ENCODE measurements around the gene DRD4.
"Not testable (repeated sequence)": the region's sequence is repeated elsewhere in the genome, so short reads cannot be mapped to it uniquely, and the experiment has no call there.

The DRD4 gene

DNA sequence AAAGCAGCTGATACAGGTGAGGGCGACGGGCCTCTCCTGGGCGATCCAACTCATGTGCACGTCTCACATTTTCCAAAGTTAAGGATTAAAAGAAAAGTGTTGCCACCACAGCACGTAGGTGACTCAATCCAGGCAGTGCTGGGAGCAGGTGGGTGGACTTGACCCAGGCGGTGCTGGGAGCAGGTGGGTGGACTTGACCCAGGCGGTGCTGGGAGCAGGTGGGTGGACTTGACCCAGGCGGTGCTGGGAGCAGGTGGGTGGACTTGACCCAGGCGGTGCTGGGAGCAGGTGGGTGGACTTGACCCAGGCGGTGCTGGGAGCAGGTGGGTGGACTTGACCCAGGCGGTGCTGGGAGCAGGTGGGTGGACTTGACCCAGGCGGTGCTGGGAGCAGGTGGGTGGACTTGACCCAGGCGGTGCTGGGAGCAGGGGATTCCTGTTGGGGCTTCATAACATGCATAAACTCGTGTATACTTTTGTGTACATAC lies 10.6 kb downstream of the DRD4 start:
- DNase-seq = not testable (repeated sequence)

DNA sequence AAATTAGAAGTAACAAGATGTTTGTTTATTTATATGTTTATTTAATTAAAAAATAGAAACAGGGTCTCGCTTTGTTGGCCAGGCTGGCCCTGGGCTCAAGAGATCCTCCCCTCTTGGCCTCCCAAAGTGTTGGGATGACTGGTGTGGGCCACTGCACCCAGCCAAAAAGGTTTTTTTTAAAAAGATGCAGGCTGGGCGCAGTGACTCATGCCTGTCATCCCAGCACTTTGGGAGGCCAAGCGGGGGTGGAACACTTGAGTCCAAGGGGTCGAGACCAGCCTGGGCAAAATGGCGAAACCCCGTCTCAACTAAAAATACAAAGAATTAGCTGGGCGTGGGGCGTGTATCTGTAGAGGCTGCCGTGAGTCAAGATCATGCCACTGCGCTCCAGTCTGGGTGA lies 13.4 kb downstream of the DRD4 start:
- DNase-seq = no peak

DNA sequence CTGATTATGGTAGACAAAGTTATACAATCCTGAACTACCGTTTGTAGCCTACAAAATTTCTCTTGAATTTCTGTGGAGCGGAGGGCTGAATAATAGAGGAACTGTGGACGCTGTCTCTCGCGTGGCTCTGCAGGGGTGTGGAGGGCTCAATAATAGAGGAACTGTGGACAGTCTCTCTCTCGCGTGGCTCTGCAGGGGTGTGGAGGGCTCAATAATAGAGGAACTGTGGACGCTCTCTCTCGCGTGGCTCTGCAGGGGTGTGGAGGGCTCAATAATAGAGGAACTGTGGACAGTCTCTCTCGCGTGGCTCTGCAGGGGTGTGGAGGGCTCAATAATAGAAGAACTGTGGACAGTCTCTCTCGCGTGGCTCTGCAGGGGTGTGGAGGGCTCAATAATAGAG lies 16.1 kb downstream of the DRD4 start:
- DNase-seq = not testable (repeated sequence)

DNA sequence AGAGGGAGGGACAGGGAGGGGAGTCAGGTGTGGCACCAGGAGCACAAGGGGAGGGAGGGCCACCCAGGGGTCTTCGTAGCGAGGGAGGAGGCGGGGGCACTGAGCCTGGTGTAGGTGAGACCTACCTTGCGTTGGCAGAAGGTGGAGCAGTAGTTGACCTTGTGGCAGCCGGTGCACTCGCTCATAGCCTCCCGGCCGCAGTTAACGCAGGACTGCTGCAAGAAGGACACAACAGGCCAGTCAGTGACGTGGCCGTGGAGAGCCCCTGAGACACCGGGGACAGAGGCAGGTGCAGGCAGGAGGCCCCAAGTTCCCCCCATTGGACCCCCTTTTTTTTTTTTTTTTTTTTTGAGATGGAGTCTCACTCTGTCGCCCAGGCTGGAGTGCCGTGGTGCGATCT lies 16.8 kb downstream of the DRD4 start:
- no peak for DNase-seq

DNA sequence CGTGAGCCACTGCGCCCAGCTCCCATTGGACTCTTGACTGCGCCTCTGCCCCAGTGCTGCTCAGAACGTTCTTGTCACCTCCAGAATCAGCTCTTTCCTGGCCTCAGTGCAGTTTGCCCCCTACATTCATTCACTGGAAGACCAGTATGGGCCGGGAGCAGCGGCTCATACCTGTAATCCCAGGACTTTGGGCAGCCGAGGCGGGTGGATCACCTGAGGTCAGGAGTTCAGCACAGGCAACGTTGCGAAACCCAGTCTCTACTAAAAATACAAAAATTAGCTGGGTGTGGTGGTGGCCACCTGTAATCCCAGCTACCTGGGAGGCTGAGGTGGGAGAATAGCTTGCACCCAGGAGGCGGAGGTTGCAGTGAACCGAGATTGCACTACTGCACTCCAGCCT lies 17.4 kb downstream of the DRD4 start:
- not testable (repeated sequence) for DNase-seq

DNA sequence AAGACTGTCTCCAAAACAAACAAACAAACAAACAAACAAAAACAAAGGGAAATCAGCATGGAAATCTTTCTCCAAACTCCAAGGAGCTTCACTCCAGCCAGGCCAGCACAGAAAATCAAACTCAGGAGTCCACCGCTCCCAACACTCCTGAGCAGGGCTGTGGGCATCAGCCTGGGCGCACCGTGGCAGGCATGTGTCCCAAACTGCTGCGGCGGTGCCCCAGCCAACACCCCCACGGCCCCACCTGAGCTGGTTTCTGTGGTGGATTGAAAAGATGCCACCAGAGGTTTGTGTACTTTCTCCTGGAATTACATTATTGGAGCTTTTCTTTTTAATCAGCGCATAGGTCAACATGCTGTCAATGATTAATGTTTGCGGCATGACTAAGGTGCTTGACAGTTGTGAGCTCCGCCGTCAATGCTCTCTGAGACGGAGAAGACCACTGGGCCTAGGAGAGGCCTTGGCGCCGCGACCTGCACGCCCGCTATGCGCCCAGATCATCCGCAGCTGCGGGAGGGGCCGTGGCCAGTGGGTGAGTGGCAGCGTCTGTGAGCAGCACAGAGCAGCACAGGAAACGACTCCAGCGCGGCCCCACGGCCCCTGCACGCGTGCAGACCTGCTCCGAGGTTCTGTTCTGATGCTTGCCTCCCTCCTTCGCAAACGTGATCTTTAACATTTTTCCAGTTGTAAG lies 18.1 kb downstream of the DRD4 start:
- DNase-seq = no peak

DNA sequence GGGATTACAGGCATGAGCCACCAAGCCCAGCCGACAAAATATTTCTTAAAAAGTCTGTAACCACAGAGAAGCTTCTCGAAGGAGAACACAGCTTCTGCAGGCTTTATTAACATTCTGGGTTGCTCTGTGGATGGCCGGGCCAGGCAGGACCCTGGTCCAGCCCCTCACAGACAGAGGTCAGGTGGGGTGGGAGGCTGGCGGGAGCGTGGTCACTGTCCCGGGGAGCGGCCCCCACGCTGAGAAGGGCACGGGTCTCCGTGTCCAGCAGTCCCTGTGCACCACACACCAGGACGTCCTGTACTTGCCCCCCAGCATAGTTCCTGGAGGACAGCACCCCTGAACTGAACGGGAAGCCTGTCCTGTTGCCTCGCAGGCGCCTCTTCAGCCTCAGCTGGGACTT lies 19.4 kb downstream of the DRD4 start:
- no peak for DNase-seq

DNA sequence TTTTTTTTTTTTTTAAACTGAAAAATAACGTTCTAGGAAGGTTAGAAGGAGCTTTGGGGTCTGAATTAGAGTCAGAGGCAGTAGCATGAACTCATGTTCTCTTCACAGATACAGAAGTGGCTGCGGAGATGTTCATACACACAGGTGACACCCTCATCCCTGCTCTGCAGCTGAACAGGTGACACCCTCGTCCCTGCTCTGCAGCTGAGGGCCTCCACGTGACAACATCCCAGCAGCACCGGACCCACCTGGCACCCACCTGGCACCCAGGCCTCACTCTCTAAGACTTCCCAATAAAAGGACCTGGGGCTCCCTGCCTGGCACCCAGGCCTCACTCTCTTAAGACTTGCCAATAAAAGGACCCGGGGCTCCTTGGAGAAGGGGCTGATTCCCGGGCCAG lies 19.8 kb downstream of the DRD4 start:
- no peak for DNase-seq

DNA sequence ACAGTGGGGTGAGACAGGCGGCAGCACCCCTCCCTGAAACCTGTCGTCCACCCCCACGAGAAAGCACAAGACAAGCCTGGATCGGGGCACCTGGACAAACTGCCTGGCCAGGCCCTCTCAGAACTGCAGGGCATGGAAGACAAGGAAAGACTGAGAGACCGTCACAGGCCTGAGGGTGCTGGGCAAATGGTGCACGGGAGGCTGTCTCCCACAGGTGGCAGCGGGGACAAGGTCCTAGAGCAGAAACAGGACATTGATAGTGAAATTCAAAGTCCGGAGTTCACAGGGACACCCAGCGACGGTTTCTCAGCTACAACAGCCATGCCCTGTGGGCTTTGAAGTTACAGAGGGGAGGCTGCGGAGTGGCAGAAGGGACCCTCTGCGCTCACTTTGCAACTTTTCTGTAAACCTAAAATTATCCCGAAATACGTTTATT lies 20.6 kb downstream of the DRD4 start:
- no peak for DNase-seq

DNA sequence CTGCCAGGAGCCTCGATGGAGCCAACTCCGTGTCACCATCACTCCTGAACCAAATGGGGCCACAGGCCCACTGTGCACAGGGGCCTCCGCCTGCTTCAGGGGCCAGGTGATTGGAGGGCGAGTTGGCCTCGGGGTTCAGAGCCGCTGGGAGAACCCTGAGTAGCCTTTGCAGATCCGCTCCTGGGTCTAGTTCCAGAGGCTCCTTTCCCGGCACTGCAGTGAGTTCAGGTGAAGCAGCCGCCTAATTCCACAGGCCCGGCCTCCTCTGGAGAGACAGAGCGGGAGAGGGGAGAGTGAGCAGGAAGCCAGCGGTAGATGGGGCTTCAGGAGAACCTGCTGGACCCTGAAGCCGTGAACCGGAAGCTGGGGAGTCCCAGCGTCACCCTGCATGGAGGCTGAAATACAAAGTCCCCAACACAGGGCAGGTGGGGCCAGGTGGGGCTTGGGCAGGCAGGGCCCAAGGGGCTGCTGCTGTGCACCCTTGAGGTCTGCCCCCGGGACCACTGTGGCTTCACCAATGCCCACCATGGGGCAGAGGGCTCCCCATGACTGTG lies 22.5 kb downstream of the DRD4 start:
- DNase-seq = no peak

DNA sequence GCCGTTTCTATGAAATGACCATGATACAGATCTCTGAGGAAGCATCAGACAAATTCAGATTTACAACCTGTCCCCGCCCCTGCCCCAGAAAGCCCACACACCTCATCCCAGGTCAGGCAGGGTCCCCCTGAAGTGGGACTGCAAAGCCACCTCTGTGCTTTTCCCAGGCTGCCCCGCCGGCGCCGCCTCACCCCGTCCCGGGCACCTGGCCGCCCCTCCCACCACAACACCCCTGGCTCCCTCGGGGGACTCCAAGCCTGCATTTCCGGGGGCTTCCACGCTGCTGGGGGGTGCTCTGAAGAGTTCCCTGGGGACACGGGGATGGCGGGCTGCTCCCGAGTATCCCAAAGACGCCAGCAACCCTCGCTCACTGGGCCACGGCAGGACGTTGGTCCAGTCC lies 23.2 kb downstream of the DRD4 start:
- no peak for DNase-seq

DNA sequence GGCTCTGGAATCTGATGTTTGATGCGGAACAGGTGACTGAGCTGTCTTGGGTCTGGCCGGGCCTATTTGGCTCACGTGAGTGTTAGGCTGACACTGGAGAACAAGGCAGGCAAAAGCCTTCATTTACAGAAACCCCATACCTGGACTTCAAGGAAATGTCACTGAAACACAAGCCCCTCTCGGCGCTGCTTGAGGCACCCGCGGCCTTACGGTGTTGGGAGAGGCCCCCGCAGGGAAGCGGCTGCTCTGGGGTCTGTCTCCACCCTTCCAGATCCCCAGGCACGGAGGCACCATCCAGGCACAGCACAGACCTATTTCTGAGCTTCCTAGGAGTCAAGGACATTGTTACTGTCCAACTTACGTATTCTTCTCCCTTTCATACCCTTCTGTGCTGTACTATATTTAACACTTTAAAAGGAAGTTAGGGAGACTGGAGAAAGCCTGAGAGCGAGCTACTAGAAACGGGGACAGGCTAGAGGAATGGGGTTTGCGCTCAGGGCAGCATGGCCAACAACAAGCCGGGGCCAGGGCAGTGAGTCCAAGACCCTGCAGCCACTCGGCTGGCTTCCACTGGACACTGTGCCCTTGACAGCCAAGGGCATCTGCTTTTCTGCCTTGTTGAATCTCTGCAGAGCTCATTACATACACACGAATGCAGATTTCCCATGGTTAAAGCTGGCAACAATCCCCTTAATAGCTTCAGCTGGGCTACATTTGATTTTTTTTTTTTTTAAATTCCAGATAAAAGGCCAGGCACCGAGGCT lies 23.8 kb downstream of the DRD4 start:
- no peak for DNase-seq

DNA sequence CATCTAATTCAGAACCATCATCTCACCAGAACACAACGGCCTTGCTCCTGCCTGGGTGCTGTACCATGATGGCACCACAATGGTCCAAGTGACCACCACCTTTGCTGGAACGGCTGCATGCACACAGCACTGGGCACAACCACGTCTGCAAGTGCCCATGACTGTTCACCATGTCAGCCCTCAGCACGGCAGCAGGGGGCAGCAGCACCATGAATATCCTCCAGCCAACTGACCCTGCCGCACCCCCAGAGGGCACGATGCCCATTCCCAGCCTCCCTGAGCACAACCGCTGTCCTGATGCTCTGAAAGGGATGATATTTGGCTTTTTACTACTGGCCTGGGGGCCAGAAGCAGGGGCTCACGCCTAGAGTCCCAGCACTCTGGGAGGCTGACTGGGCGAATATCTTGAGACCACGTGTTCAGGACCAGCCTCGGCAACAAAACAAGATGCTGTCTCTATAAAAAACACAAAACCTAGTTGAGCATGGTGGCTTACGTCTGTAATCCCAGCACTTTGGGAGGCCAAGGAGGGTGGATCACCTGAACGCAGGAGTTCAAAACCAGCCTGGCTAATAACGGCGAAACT lies 25.7 kb downstream of the DRD4 start:
- DNase-seq = no peak

DNA sequence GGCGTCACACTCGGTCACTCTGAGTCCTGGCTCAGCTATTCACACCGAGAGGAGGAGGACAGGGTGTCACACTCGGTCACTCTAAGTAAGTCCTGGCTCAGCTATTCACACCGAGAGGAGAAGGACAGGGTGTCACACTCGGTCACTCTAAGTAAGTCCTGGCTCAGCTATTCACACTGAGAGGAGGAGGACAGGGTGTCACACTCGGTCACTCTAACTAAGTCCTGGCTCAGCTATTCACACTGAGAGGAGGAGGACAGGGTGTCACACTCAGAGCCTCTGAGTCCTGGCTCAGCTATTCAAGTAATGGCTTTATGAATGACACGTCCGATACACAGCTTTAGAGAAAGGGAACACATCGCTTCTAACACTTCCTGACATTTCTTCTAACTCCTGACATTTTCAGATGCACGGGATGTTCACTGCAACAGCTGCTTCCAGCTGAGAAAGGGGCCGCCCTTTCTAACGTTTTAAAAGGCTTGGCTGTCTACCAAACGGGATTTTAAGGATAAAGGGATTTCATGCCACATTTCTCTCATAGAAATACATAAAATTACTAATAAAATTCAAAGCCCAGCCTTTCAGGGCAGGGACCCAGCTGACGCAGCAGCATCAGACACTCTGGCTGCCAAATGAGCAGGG lies 28.1 kb downstream of the DRD4 start:
- DNase-seq = no peak

DNA sequence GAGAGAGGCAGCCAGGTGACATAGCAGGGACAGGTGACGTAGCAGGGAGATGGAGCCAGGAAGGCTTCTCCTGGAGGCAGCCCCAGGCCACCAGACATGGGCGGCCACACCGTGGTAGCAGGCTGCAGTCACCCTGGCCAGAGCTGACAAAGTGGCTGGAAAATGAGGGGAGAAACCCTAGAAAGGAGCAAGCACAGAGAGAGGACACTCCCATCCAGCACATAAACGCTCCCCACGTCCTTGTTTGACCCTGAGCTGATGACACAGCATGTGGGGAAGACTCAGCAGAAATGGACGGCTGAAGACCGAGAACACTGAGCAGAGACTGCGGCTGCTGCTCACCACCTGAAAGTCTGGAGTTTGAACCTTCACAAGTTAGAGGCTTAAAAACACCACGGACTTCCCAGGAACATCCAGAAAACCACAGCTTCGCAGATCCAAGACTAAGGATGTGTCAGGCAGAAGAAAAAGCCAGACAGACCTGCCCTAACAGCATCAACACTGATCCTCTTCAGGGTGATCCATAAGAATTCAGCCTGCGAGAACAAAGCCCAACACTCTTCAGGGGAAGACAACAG lies 28.7 kb downstream of the DRD4 start:
- no peak for DNase-seq

DNA sequence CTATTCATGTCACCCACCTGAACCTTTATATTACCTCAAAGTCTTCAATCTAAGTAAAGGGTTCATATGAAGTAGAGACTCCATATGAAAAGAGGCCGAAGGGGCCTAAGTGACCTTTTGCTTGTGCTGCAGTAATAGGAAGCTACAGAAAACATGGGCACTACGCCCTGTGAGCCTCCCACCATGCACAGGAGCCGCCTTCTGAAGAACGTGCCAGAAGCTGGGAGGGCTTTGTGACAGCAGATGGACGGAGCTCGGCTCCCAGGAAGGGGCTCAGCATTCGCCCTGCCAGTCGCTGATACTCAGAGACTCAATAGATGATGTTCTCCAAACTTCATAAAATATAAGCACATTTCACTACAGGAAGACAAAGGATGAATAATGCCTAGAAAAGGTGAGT lies 36.8 kb downstream of the DRD4 start:
- no peak for DNase-seq

DNA sequence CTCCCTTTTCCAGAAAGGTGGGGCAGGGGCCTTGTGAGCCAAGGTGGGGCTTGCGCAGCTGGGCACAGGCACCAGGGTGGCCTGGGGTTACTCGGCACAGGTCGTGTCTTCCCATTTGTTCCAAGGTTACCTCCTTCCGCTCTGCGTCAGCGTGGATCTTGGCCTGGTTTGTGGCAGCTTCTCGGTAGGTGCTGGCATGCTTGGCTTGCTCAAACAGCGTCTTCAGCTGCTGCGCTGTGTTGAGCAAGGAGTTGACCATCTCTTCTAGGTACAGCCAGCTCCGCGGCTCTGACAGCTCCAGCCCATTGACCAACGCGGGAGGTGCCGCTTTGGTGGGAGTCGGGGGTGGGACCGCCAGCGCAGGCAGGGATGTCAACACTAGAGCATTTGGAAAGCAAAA lies 37.3 kb downstream of the DRD4 start:
- DNase-seq = no peak

DNA sequence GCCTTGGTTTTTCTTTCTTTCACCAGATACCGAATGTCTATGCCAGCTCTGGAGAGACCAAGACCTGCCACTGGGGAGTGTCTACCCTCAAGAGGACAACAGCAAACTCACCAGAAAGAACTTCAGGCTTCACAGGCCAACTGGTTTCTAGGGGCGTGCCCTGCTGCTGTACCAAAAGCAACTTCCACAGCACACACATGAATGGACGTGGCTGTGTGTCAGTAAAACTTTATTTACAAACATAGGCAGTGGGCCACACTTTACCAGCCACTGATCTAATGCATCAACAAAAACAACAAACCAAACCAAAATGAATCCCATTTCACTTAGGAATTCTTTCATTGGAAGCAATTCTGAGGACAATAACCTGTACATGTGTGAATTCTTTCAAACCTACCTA lies 41.2 kb downstream of the DRD4 start:
- DNase-seq = no peak

DNA sequence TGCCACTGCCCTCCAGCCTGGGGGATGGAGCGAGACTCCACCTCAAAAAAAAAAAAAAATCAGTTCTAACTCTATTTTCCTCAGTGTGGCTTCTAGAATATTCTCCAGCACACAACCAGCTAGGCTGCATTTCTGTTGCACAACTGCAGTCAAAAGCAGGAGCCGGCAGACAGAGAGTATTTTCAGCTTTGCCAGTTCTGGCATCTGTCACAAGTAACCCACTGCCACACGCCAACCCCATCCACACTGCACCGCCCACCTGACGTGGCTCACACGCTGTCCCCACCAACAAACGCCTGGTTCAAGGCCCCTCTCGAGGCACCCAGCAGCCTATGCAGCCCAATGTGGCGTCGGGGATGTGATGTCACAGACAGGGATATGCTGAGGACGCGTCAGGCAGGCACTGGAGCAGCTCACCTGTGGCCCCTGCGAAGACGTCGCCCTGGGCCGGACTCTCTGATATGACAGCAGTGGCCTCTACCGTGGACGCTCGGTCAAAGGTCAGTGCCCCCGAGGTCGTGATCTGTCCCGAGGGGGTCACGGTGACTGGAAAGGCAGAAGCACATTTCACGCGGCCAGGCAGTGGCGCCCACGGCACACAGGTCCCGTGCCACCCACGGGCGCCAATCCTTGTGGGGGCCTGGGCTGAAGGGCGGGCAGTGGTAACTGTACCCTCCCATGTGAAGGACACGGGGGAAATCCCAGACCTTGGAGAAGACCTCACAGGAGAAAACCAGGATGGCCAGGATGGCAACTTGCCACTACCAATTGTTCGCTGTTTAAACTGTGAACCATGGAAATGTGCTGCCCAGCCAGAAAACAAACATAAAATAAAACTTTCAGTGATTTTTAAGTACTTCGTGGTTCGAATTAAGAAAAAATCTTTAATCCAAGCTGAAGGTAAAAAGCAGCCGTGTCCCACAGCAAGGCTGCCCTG lies 42.5 kb downstream of the DRD4 start:
- no peak for DNase-seq

DNA sequence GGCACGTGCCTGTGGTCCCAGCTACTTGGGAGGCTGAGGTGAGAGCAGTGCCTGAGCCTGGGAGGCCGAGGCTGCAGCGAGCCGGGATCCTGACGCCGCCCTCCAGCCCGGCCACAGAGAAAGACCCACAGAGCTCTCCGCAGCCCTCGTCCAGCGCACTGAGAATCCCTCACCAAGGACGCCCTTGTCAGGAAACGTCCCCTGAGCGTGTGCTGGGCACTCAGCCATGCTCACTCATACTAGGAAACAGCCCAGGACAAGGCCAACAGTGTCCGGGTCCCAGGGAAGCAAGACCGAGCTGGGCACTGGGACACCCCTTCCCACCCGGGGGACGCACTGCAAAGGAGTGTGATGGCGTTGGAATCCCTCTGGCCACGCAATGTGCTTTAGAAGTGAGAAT lies 43.4 kb downstream of the DRD4 start:
- DNase-seq = no peak

DNA sequence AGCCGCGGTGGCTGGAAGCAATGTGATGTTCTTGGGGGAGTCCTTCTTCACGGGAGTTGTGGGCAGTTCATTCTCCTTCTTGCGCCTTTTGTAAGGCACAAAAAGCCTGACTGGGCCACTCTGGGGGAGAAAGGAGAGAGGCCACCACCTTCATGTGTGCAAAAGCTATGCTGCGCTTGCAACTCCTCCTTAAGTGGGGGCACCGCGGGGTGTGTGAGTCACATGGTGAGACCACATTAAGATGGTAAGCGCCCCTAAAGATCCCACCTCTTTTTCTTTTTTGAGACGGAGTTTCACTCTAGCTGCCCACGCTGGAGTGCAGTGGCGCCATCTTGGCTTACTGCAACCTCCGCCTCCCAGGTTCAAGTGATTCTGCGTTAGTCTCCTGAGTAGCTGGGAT lies 43.9 kb downstream of the DRD4 start:
- no peak for DNase-seq
